Measurements from ENCODE around the gene A4GNT.
"Not testable (repeated sequence)": the region's sequence is repeated elsewhere in the genome, so short reads cannot be mapped to it uniquely, and the experiment has no call there.

A4GNT gene

DNA sequence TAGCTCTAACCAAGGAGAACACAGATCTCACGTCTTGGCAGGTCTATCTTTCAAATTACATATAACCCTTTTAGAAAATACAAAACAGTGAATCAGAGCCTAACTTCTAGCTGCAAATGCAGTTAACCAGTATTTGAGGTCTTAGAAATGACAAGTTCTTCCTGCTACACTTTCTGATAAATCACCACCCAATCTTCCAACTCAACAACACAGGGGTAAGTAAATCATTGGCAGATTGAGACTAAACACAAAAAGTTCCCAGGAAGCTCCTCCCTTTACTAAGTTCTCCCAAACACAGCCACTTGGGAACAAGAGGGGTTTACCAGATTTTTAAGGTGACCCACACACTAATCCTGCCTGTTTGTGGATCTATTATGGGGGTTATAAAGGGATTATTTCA is at the start of gene A4GNT:
Gene A4GNT, minus strand, starts transcription at position 152 of the 400 bp plus-strand sequence. CDS start 1,134 bp downstream, outside the sequence.
- Histone ChIP-seq H3K4me3 (no peak within 1 kb of the TSS), H3K36me3 (replicated peaks) (no peaks in the 10 kb centered on the region), H3K9me3 (no peaks in the 10 kb centered on the region), H3K4me1 (no peaks in the 10 kb centered on the region), H3K27me3 (ENCODE audit: low read depth) (peaks cover 10% of the 10 kb centered on the region)
- DNase-seq (ENCODE audit: low spot score in 2 of 2), result no peak
- in situ Hi-C loops (cut with MboI; ENCODE audit: low sequenced_read_pairs), result no loop called here

DNA sequence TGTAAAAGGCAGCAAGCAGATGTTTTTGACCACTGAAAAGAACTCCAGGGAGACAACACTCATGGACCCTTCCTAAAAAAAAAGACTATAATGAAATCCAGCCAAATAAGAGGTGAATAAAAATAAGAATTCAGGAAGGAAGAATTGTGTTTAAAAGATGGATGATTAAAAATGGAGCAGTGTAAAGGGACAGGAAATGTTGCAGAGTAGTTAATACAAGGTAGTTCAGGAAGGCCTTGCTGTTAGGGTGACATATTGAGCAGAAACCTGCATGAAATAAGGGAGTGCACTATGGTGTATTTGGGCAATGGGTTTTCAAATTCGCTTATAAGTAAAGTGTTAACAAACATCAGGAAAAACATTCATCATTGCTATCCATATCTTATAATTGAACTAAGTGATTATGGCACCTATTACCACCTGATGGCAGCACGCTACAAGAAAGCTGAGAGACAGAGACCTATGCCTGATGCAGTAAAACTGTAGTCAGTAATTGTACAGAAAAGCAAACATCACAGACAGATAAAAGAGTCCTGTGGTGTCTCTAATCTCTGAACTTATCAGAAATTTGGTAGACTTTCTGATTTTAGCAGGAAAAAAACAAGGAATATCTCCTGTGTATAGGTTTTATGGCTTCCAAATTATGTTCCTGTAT is 48.3 kb upstream of the A4GNT start:
- Histone ChIP-seq H3K4me3 (no peak overlapping the region), H3K36me3 (replicated peaks) (no peaks in the 10 kb centered on the region), H3K4me1 (no peaks in the 10 kb centered on the region), H3K9me3 (no peaks in the 10 kb centered on the region), H3K27me3 (ENCODE audit: low read depth) (peaks cover 10% of the 10 kb centered on the region)
- DNase-seq (ENCODE audit: low spot score in 2 of 2), result peak; percentile 35 to 49
- in situ Hi-C loops (cut with MboI; ENCODE audit: low sequenced_read_pairs), result no loop called here

DNA sequence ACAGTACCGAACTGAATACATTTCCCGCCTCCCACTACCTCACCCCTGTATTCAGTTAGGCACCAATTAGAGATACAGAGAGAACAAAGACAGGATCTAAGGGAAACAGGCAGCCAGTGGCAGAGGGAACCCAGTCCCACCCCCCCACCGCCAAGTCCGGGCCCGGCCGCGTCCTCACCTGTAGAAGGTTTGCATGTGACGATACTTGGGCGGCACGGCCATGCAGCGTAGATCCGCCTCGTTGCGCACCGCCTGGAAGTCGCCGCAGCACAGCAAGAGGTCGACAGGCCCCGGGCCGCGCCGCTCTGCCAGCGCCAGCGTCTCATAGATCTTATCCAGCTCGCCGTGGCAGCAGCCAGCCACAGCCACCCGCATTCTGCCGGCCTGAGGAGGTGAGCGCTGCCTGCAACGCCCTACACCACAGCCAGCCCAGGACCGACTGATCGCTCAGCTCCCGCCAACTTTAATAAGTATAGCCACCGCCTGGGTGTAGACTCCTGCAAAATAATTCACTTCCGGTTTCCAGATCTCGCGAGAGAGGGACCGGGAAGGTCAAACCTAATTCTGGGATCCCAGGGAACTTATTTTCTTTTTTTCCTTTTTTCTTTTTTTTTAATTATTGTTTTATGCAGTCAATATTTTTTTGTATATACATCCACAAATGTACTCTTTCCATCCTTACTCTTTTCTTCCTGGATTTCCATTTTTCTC is 42.4 kb upstream of the A4GNT start, which contains the start of gene DBR1:
Gene DBR1, minus strand, starts transcription at position 501 of the 711 bp plus-strand sequence. Its CDS starts 126 bp downstream, at position 375.
- Histone ChIP-seq H3K4me1 (peaks cover 9% of the 10 kb centered on the region), H3K36me3 (replicated peaks) (peaks cover 19% of the 10 kb centered on the region), H3K9me3 (no peaks in the 10 kb centered on the region), H3K4me3 (peak within 1 kb of the TSS; percentile 72), H3K27me3 (ENCODE audit: low read depth) (no peaks in the 10 kb centered on the region)
- DNase-seq (ENCODE audit: low spot score in 2 of 2), result peak; percentile 87 to 92
- in situ Hi-C loops (cut with MboI; ENCODE audit: low sequenced_read_pairs), result no loop called here

DNA sequence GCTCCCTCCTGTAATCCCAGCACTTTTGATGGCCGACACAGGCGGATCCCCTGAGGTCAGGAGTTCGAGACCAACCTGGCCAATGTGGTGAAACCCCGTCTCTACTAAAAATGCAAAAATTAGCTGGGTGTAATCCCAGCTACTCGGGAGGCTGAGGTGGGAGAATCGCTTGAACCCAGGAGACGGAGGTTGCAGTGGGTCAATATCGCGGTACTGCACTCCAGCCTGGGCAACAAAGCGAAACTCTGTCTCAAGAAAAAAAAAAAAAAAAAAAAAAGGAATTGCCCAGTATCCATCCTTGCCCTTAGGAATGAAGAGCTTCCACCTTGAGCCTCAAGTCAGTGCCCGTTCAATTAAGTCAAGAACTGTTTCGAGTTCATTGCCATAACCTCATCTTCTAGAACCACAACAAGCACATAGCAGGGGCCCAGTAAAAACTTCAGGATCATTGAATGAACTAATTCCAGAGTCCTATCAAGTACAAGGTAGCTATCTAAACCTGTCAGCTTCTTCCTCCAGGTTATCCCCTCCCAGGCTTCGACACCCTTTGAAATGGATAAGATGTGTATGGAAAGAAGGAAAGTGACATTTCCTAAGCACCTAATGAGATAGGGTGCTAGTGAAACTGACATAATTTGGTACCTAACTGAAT is 41.7 kb upstream of the A4GNT start:
- in situ Hi-C loops (cut with MboI; ENCODE audit: low sequenced_read_pairs), result no loop called here
- Histone ChIP-seq H3K36me3 (replicated peaks) (peaks cover 24% of the 10 kb centered on the region), H3K4me3 (peak overlapping the region; percentile 72), H3K4me1 (peaks cover 9% of the 10 kb centered on the region), H3K9me3 (no peaks in the 10 kb centered on the region), H3K27me3 (ENCODE audit: low read depth) (no peaks in the 10 kb centered on the region)
- peak in 1 of 2 experiments; percentile 38 for DNase-seq (ENCODE audit: low spot score in 2 of 2)

DNA sequence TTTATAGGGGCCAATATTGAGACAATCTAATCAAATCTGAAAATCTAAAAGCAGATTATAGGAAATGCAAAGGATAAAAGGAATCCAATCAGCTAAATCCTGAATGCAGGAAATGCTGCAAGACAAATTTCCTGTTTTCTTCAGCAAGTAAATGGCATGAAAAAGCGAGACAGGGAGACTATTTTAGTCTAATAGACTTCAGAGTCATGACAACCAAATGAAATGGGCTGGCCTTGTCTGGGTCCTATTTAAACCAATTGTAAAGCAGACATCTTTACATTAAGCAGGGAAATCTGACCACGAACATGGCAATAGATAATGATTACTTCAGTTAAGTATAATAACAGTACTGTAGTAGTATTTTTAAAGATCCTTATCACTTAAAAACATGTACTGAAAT is 40.4 kb upstream of the A4GNT start:
- in situ Hi-C loops (cut with MboI; ENCODE audit: low sequenced_read_pairs), result no loop called here
- no peaks in the 10 kb centered on the region for H3K9me3 ChIP-seq
- peaks cover 9% of the 10 kb centered on the region for H3K4me1 ChIP-seq
- no peak overlapping the region for H3K4me3 ChIP-seq
- no peak for DNase-seq (ENCODE audit: low spot score in 2 of 2)
- H3K36me3 ChIP-seq (replicated peaks), result peaks cover 24% of the 10 kb centered on the region
- no peaks in the 10 kb centered on the region for H3K27me3 ChIP-seq (ENCODE audit: low read depth)

DNA sequence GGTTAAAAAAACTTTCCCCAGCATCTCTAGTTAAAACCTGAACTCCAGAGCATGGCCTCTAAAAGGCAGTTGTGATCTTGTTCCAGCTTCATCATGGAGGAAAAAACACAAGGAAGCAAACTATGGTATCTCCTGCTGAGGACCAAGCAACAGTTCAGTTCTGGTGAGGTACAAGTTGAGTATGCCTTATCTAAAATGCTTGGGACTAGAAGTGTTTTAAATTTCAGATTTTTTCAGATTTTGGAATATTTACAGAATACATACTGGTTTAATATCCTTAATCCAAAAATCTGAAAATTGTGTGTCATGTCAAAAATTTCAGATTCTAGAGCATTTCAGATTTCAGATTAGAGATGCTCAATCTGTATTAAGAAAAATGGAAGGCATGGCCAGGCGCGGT is 32.9 kb upstream of the A4GNT start:
- H3K27me3 ChIP-seq (ENCODE audit: low read depth), result no peaks in the 10 kb centered on the region
- DNase-seq (ENCODE audit: low spot score in 2 of 2), result no peak
- no peak overlapping the region for H3K4me3 ChIP-seq
- in situ Hi-C loops (cut with MboI; ENCODE audit: low sequenced_read_pairs), result no loop called here
- no peaks in the 10 kb centered on the region for H3K9me3 ChIP-seq
- peaks cover 50% of the 10 kb centered on the region for H3K36me3 ChIP-seq (replicated peaks)
- no peaks in the 10 kb centered on the region for H3K4me1 ChIP-seq

DNA sequence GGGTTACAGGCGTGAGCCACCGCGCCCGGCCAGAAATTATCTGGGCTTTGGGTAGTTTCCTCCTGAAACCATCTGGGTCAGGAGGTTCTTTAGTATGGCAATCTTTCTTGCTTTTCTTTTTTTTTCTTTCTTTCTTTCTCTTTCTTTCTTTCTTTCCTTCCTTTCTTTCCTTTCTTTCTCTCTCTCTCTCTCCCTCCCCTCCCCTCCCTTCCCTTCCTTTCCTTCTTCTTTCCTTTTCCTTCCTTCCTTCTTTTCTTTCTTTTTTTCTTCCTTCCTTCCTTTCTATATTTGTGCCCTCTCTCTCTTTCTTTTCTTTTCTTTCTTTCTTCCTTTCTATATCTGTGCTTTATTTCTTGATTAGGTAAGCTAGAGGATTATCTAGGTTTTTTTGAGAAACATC is 25.6 kb upstream of the A4GNT start:
- no peak overlapping the region for H3K4me3 ChIP-seq
- peaks cover 12% of the 10 kb centered on the region for H3K36me3 ChIP-seq (replicated peaks)
- H3K4me1 ChIP-seq, result no peaks in the 10 kb centered on the region
- H3K9me3 ChIP-seq, result no peaks in the 10 kb centered on the region
- in situ Hi-C loops (cut with MboI; ENCODE audit: low sequenced_read_pairs), result no loop called here
- no peak for DNase-seq (ENCODE audit: low spot score in 2 of 2)
- H3K27me3 ChIP-seq (ENCODE audit: low read depth), result no peaks in the 10 kb centered on the region

DNA sequence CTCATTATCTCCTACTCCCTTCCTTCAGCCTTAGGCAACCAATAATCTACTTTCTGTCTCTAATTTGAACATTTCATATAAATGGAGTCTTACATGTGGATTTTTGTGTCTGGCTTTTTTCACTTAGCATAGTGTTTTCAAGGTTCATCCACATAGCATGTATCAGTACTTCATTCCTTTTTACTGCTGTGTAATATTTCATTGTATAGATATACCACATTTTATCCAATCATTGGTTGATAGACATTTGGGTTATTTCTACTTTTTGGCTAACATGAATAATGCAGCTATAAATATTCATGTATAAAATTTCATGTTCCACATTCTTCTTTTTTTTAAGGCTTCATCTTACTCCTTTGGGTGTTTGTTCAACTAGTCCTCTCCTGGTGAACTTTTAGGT is 22.3 kb upstream of the A4GNT start:
- H3K4me1 ChIP-seq, result no peaks in the 10 kb centered on the region
- in situ Hi-C loops (cut with MboI; ENCODE audit: low sequenced_read_pairs), result no loop called here
- no peaks in the 10 kb centered on the region for H3K27me3 ChIP-seq (ENCODE audit: low read depth)
- no peaks in the 10 kb centered on the region for H3K9me3 ChIP-seq
- no peak for DNase-seq (ENCODE audit: low spot score in 2 of 2)
- no peak overlapping the region for H3K4me3 ChIP-seq
- no peaks in the 10 kb centered on the region for H3K36me3 ChIP-seq (replicated peaks)

DNA sequence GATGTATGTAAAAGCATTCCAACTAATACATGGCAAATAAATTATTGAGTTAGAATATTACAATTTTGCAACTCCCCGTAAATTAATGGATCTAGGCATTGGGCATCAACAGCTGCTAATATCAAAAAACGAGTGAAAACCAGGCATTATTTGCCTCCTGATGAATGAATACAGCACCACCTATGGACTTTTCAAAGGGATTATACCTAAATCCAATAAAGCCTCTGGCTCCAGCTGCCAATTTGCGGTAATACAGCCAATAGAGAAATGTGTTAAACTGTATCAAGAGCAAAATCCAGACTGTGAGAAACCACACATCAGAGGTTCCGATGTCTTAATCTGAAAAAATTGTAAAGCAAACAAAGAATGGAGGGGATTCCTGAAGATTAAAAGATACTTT is 16.3 kb upstream of the A4GNT start:
- Histone ChIP-seq H3K4me3 (no peak overlapping the region), H3K36me3 (replicated peaks) (no peaks in the 10 kb centered on the region), H3K4me1 (no peaks in the 10 kb centered on the region), H3K27me3 (ENCODE audit: low read depth) (peaks cover 6% of the 10 kb centered on the region; the same call in 1 of the 2 replicates), H3K9me3 (no peaks in the 10 kb centered on the region; the same call in 1 of the 2 replicates)
- in situ Hi-C loops (cut with MboI; ENCODE audit: low sequenced_read_pairs), result no loop called here
- DNase-seq (ENCODE audit: low spot score in 2 of 2), result no peak

DNA sequence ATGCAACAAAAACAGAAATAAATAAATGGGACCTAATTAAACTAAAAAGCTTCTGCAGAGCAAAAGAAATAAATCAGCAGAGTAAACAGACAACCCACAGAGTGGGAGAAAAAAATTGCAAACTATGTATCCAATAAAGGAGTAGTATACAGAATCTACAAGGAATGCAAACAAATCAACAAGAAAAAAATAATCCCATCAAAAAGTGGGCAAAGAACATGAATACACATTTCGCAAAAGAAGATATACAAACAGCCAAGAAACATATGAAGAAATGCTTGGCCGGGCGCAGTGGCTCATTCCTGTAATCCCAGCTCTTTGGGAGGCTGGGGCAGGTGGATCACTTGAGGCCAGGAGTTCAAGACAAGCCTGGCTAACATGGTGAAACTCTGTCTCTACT is 10.0 kb upstream of the A4GNT start:
- H3K27me3 ChIP-seq (ENCODE audit: low read depth); in situ Hi-C loops (cut with MboI; ENCODE audit: low sequenced_read_pairs); H3K9me3 ChIP-seq; DNase-seq (ENCODE audit: low spot score in 2 of 2); H3K4me1 ChIP-seq; H3K4me3 ChIP-seq; H3K36me3 ChIP-seq (replicated peaks): not testable (repeated sequence)

DNA sequence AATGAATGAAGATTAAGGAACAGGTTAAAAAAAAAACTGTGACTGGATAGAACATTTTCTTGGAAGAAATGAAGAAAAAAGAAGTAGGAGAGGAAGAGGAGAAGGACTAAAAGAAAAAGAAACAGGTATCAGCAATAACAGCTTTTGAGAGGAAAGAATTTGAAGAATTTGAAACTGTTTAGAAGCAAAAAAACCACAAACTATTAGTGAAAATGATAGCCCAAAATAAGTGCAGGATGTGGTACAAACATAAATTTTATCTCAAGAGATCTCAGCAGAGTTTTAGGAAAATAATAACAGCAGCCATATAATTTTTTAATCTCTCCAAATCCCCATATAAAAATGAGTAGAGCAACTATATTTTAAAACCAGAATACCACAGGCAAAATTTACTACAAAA is 8.8 kb upstream of the A4GNT start:
- no peak overlapping the region for H3K4me3 ChIP-seq
- H3K9me3 ChIP-seq, result no peaks in the 10 kb centered on the region; the same call in 1 of the 2 replicates
- DNase-seq (ENCODE audit: low spot score in 2 of 2), result no peak
- in situ Hi-C loops (cut with MboI; ENCODE audit: low sequenced_read_pairs), result no loop called here
- no peaks in the 10 kb centered on the region for H3K36me3 ChIP-seq (replicated peaks)
- no peaks in the 10 kb centered on the region for H3K4me1 ChIP-seq
- H3K27me3 ChIP-seq (ENCODE audit: low read depth), result peaks cover 4% of the 10 kb centered on the region; the same call in 1 of the 2 replicates

DNA sequence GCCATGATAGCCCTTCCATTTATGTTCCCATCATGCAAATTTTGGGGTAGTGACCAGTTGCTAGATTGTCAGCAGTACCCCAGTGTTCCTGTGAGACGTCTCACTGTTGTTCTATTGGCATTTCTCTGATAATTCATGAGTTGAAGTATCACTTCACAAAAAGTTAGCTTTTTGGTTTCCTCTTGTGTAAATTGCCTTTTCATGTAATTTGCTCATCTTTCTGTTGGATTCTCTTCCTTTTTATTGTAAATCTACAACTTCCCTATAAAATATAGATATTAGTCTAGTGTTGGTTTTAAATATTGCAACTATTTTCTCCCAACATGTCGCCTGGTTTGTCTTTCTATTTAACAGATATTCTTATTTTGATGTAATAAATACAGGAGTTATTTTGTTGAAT is 7.5 kb upstream of the A4GNT start:
- H3K9me3 ChIP-seq, result no peaks in the 10 kb centered on the region; the same call in 1 of the 2 replicates
- H3K4me1 ChIP-seq, result no peaks in the 10 kb centered on the region
- no peak for DNase-seq (ENCODE audit: low spot score in 2 of 2)

DNA sequence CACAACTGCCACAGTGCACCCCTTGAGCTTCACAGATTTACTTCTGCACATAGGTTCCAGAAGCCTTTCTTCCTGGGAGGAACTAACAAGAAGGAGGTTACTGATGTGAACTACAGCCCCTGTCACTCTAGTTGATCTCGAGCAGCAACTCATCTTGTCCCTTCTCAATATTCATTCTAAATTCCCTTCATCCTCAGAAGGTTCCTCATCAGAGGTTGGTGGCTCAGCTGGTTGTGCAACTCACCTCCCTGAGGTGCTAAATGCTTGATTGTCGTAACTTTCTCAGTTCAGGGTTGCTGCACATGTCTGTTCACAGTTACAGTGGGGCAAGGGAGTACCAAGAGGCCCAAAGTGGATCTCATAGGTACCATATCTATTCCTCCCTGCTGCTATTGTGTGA is 5.7 kb upstream of the A4GNT start:
- no peak for DNase-seq (ENCODE audit: low spot score in 2 of 2)
- Histone ChIP-seq H3K36me3 (replicated peaks) (no peaks in the 10 kb centered on the region), H3K4me3 (no peak overlapping the region), H3K27me3 (ENCODE audit: low read depth) (no peaks in the 10 kb centered on the region), H3K9me3 (no peaks in the 10 kb centered on the region), H3K4me1 (no peaks in the 10 kb centered on the region)
- in situ Hi-C loops (cut with MboI; ENCODE audit: low sequenced_read_pairs), result no loop called here

More for the DNA sequence above, 7.5 kb upstream of the A4GNT start:
- Histone ChIP-seq H3K4me3 (no peak overlapping the region), H3K27me3 (ENCODE audit: low read depth) (peaks cover 4% of the 10 kb centered on the region; the same call in 1 of the 2 replicates), H3K36me3 (replicated peaks) (no peaks in the 10 kb centered on the region)
- in situ Hi-C loops (cut with MboI; ENCODE audit: low sequenced_read_pairs), result no loop called here

DNA sequence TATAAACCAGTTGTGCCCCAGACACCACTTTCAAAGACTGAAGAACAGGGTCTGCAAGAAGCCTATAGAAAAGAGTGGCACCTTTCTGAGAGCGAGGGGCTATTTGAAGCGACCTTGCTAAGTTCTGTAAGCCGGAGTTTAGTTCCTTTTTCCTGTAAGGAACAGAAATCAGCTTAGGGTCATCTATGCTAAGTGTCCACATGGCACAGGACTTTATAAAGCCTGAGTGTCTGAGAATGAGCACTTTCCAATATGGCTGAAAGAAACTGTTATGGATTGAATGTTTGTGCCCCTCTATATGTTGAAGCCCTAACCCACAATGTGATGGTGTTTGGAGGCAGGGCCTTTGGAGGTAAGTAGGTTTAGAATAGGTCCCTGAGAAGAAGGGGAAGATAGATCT is 4.0 kb upstream of the A4GNT start:
- H3K27me3 ChIP-seq (ENCODE audit: low read depth), result peaks cover 10% of the 10 kb centered on the region
- in situ Hi-C loops (cut with MboI; ENCODE audit: low sequenced_read_pairs), result no loop called here
- DNase-seq (ENCODE audit: low spot score in 2 of 2), result no peak
- no peak overlapping the region for H3K4me3 ChIP-seq
- H3K4me1 ChIP-seq, result no peaks in the 10 kb centered on the region
- no peaks in the 10 kb centered on the region for H3K36me3 ChIP-seq (replicated peaks)
- H3K9me3 ChIP-seq, result no peaks in the 10 kb centered on the region

Measured in HAP-1 (cell line).